H1 (cell line): ENCODE measurements around the gene RRBP1. TPM values are rescaled to one million over a fixed set of nuclear protein-coding genes. Genes with fewer than 3 reads are reported as not detected.

Source experiments
- CTCF ChIA-PET: fragments of 300-600 bp; sonication (Branson Sonifier 250); formaldehyde crosslinking; loops from one replicate; lab custom pipeline; 2021; ENCODE audit not compliant: partially characterized antibody; lab: Charles Lee
- POLR2A ChIA-PET: fragments of 300-600 bp; sonication (Branson Sonifier 250); formaldehyde crosslinking; loops from one replicate; lab custom pipeline; 2021; ENCODE audit warnings: inconsistent platforms; ENCODE audit not compliant: partially characterized antibody; lab: Charles Lee
- DNase-seq, 2 experiments: peaks; one replicate each; pipeline versions ENCODE4 v3.0.0 to v3.0.0-alpha.2; 2010 to 2022; ENCODE audit warnings: low spot score in 2 of 2, low read depth in 1 of 2, mixed read lengths in 1 of 2
- FAIRE-seq: peaks from 2 replicates; lab custom pipeline; 2011; peaks lifted over from hg19 to GRCh38; lab: Jason Lieb, UNC
- H2AFZ ChIP-seq: 2 replicates; pipeline ENCODE4 v1.8.1; 2012; ENCODE audit warnings: low read length, inconsistent platforms
- H2AK5ac ChIP-seq: 2 replicates; pipeline ENCODE4 v1.6.1; 2013; ENCODE audit warnings: low read depth, low read length
- H2BK120ac ChIP-seq: replicated peaks from 2 replicates; pipeline ENCODE3; 2013; ENCODE audit warnings: low read depth, low read length, inconsistent platforms
- H2BK12ac ChIP-seq: 2 replicates; pipeline ENCODE4 v1.6.1; 2013; ENCODE audit warnings: low read depth, low read length
- H2BK15ac ChIP-seq: 2 replicates; pipeline ENCODE4 v1.6.1; 2013; ENCODE audit warnings: low read length
- H2BK20ac ChIP-seq: 2 replicates; pipeline ENCODE4 v1.6.1; 2013; ENCODE audit warnings: low read length
- H2BK5ac ChIP-seq: 2 replicates; pipeline ENCODE4 v1.6.1; 2013; ENCODE audit warnings: low read depth, low read length
- H3K14ac ChIP-seq: 2 replicates; pipeline ENCODE4 v1.6.1; 2013; ENCODE audit warnings: inconsistent platforms; ENCODE audit not compliant: insufficient read length
- H3K18ac ChIP-seq: 2 replicates; pipeline ENCODE4 v1.6.1; 2013; ENCODE audit warnings: low read length; ENCODE audit errors: extremely low read depth
- H3K23ac ChIP-seq: 2 replicates; pipeline ENCODE4 v1.6.1; 2013; ENCODE audit warnings: inconsistent platforms; ENCODE audit not compliant: insufficient read length
- H3K23me2 ChIP-seq: 2 replicates; pipeline ENCODE4 v1.6.1; 2013; ENCODE audit warnings: low read depth, low read length
- H3K27ac ChIP-seq: 2 replicates; pipeline ENCODE4 v1.6.1; 2011; ENCODE audit warnings: low read depth, low read length, inconsistent platforms
- H3K27me3 ChIP-seq, 4 experiments: replicated peaks in 1 of 4; 1 replicate in 1 of 4; 2 replicates in 3 of 4; pipeline versions ENCODE4 v1.6.1 to v1.8.1; 2011 to 2013; ENCODE audit warnings: low read length in 3 of 4, mild to moderate bottlenecking in 3 of 4, inconsistent platforms in 2 of 4, mixed read lengths in 2 of 4, moderate library complexity in 1 of 4; ENCODE audit not compliant: control insufficient read depth in 3 of 4, insufficient read depth in 3 of 4; ENCODE audit errors: extremely low read depth in 1 of 4
- H3K36me3 ChIP-seq, 4 experiments: 2 replicates each; pipeline versions ENCODE4 v1.6.1 to v1.8.1; 2011 to 2013; ENCODE audit warnings: mild to moderate bottlenecking in 4 of 4, low read length in 3 of 4, moderate library complexity in 2 of 4, control low read depth in 1 of 4, inconsistent platforms in 1 of 4; ENCODE audit not compliant: insufficient read depth in 4 of 4, control insufficient read depth in 2 of 4
- H3K4ac ChIP-seq: replicated peaks from 2 replicates; pipeline ENCODE3; 2013; ENCODE audit warnings: low read length, low read depth, mixed read lengths, inconsistent platforms; ENCODE audit not compliant: insufficient read length
- H3K4me1 ChIP-seq, 4 experiments: replicated peaks in 1 of 4; 1 replicate in 1 of 4; 2 replicates in 3 of 4; pipeline versions ENCODE4 v1.6.1 to v1.8.1; 2011 to 2013; ENCODE audit warnings: low read length in 3 of 4, inconsistent platforms in 2 of 4, mixed read lengths in 1 of 4; ENCODE audit not compliant: insufficient read depth in 4 of 4, control insufficient read depth in 3 of 4
- H3K4me2 ChIP-seq, 2 experiments: 2 replicates each; pipeline versions ENCODE4 v1.6.1 to v1.8.1; 2011 to 2013; ENCODE audit warnings: low read depth in 2 of 2, low read length in 2 of 2, control low read depth in 1 of 2, inconsistent platforms in 1 of 2, mild to moderate bottlenecking in 1 of 2; ENCODE audit not compliant: insufficient read depth in 1 of 2
- H3K4me3 ChIP-seq, 4 experiments: fragments of 200-600, 300-600 bp in 1 of 4; sonication (generic), shearing (Covaris generic), sonication (Bioruptor Twin) in 1 of 4; 2 replicates each; pipeline versions ENCODE4 v1.5.1 to v1.8.1; 2011 to 2016; ENCODE audit warnings: low read length in 4 of 4, low read depth in 3 of 4, control low read depth in 2 of 4, inconsistent platforms in 2 of 4, mild to moderate bottlenecking in 2 of 4, mixed read lengths in 1 of 4, moderate library complexity in 1 of 4; ENCODE audit not compliant: insufficient read depth in 2 of 4; ENCODE audit errors: extremely low read depth in 1 of 4
- H3K56ac ChIP-seq: replicated peaks from 2 replicates; pipeline ENCODE3; 2013; ENCODE audit warnings: low read depth, mild to moderate bottlenecking, mixed read lengths, low read length, inconsistent platforms; ENCODE audit not compliant: insufficient read length
- H3K79me1 ChIP-seq: 2 replicates; pipeline ENCODE4 v1.6.1; 2013; ENCODE audit warnings: low read depth, low read length, control low read depth
- H3K79me2 ChIP-seq, 2 experiments: 2 replicates each; pipeline versions ENCODE4 v1.6.1 to v1.8.1; 2012 to 2013; ENCODE audit warnings: low read length in 2 of 2, mild to moderate bottlenecking in 2 of 2, inconsistent platforms in 1 of 2; ENCODE audit not compliant: insufficient read depth in 2 of 2, control insufficient read depth in 1 of 2
- H3K9ac ChIP-seq, 4 experiments: replicated peaks in 1 of 4; 1 replicate in 1 of 4; 2 replicates in 3 of 4; pipeline versions ENCODE4 v1.6.1 to v1.8.1; 2011 to 2013; ENCODE audit warnings: low read depth in 3 of 4, low read length in 3 of 4, control low read depth in 2 of 4, mild to moderate bottlenecking in 2 of 4, moderate library complexity in 2 of 4, inconsistent platforms in 1 of 4; ENCODE audit errors: extremely low read depth in 1 of 4
- H3K9me3 ChIP-seq, 2 experiments: 2 replicates each; pipeline versions ENCODE4 v1.6.1 to v1.8.1; 2012 to 2013; ENCODE audit warnings: mild to moderate bottlenecking in 2 of 2, moderate library complexity in 2 of 2, control low read depth in 1 of 2, inconsistent platforms in 1 of 2, low read depth in 1 of 2, low read length in 1 of 2, mixed read lengths in 1 of 2; ENCODE audit not compliant: insufficient read depth in 2 of 2
- H4K20me1 ChIP-seq, 2 experiments: replicated peaks in 1 of 2; 2 replicates each; pipeline versions ENCODE3 to v1.8.1; 2011 to 2013; ENCODE audit warnings: inconsistent platforms in 2 of 2, low read length in 2 of 2, mild to moderate bottlenecking in 1 of 2; ENCODE audit not compliant: insufficient read depth in 2 of 2, control insufficient read depth in 1 of 2
- H4K5ac ChIP-seq: 2 replicates; pipeline ENCODE4 v1.6.1; 2013; ENCODE audit warnings: low read length, low read depth, mixed read lengths, inconsistent platforms; ENCODE audit not compliant: insufficient read length
- H4K8ac ChIP-seq: 2 replicates; pipeline ENCODE4 v1.8.0; 2013; ENCODE audit warnings: mild to moderate bottlenecking, moderate library complexity, low read length, inconsistent platforms; ENCODE audit not compliant: insufficient read depth; ENCODE audit errors: extremely low read depth
- H4K91ac ChIP-seq: replicated peaks from 2 replicates; pipeline ENCODE3; 2013; ENCODE audit warnings: low read length, mixed read lengths, inconsistent platforms; ENCODE audit not compliant: insufficient read length
- CBX8 ChIP-seq: fragments of 300-800, 300-1000 bp; sonication (generic); IDR thresholded peaks from 2 replicates; pipeline ENCODE4 v1.7.1; 2016; ENCODE audit warnings: low read depth, low read length, borderline replicate concordance
- EGR1 ChIP-seq: IDR thresholded peaks from 2 replicates; pipeline ENCODE4 v1.6.1; 2011; ENCODE audit warnings: low read depth, low read length, borderline replicate concordance
- WGBS, 2 experiments: shearing (Covaris generic) in 1 of 2; methylation state at CpG; one replicate each; pipeline versions ENCODE4 v1.1.6 to v1.1.7; 2013 to 2015; ENCODE audit warnings: low lambda C conversion rate in 2 of 2, mixed read lengths in 2 of 2, inconsistent platforms in 1 of 2, low coverage in 1 of 2, missing lambda C conversion rate in 1 of 2; ENCODE audit not compliant: insufficient replicate concordance in 2 of 2, insufficient coverage in 1 of 2, insufficient read length in 1 of 2; ENCODE audit errors: extremely low coverage in 1 of 2, missing lambda C conversion rate in 1 of 2; 5-methylcytosine and 5-hydroxymethylcytosine counted together
- polyA plus RNA-seq, 7 experiments: library from polyadenylated mRNA; depleted of rRNA in 3 of 7; stranded (reverse) in 5 of 7; unstranded in 2 of 7; fragments of >200 nt in 5 of 7; fragments of 200-250 nt in 2 of 7; gene quantifications; 1 replicate in 5 of 7; 2 replicates in 1 of 7; 4 replicates in 1 of 7; pipeline versions ENCODE4 v1.2.1 to v1.2.3, GENCODE V29; 2011 to 2013; ENCODE audit warnings: missing spikeins in 2 of 7, mixed read lengths in 2 of 7
- total RNA-seq: library from RNA; stranded (reverse); fragmentation: NEBNext Ultra II Directional; extraction: Animal tissue kit (Norgen Biotek cat#: 25700); gene quantifications from 2 replicates; pipeline ENCODE4 v1.2.1, GENCODE V29; 2021

The RRBP1 gene
- total and polyA plus RNA-seq, 2 of the 8 experiments (the other 6 are each of a cell fraction or from before 2014, with no cell fraction given) = 15.9 to 157 TPM

DNA sequence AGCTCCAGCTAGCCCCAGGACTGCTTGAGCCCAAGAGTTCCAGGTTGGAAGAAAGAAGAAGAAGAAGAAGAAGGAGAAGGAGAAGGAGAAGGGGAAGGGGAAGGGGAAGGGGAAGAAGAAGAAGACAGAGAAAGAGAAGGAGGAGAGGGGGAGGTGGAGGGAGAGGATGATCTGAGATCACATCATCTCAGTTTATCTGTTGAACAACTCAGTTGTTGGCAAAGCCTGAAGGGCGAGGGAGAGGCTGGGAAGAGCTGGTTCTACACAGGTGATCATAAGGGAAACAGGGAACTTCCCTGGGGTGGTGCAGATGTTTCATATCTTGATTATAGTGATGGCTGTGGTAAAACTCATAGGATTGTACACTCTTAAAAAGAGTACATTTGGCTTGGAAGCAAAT is 3.1 kb upstream of the RRBP1 start:
- Histone ChIP-seq H3K56ac (no peak overlapping the region), H3K9me3 (no peaks in the 10 kb centered on the region), H4K5ac (no peak overlapping the region), H2BK15ac (no peak overlapping the region), H2BK5ac (no peak overlapping the region), H2AK5ac (no peak overlapping the region), H3K27me3 (no peaks in the 10 kb centered on the region), H3K4me2 (no peak overlapping the region), H3K79me2 (peaks cover 0 to 7% of the 10 kb centered on the region in 2 experiments; a peak in 2 of 4 replicates), H3K9ac (no peak overlapping the region), H3K4ac (no peak overlapping the region), H4K91ac (no peak overlapping the region), H3K14ac (no peak overlapping the region), H4K20me1 (peaks cover 3 to 6% of the 10 kb centered on the region in 2 experiments), H3K4me3 (no peak overlapping the region), H3K18ac (no peak overlapping the region)
- DNase-seq = no peak
- 64% methylated on average over 1 of the region's 1 CpG; no CpG with 5 or more reads in 1 of the 2 experiments for WGBS, 2 experiments
- POLR2A ChIA-PET = no interaction called here
- CTCF ChIA-PET = no interaction called here
- TF ChIP-seq EGR1 = no peak
- no peak for TF ChIP-seq CBX8
- TF ChIP-seq, all 59 proteins: peak for 0
- H3K27ac ChIP-seq = no peak overlapping the region
- H3K36me3 ChIP-seq = no peaks in the 10 kb centered on the region
- peaks cover 9% of the 10 kb centered on the region; the same call in 1 of the 2 replicates for H3K23me2 ChIP-seq
- H2BK12ac ChIP-seq = no peak overlapping the region
- H3K23ac ChIP-seq = no peak overlapping the region
- H2BK20ac ChIP-seq = no peak overlapping the region
- H2BK120ac ChIP-seq = no peak overlapping the region
- H3K4me1 ChIP-seq = peaks cover under 1 to 8% (median 5%) of the 10 kb centered on the region in 4 experiments; a peak in 6 of 7 replicates
- H4K8ac ChIP-seq = no peak overlapping the region; the same call in 1 of the 2 replicates
- H2AFZ ChIP-seq = no peak overlapping the region
- FAIRE-seq = no peak
- peaks cover 3% of the 10 kb centered on the region for H3K79me1 ChIP-seq
